Adrenal gland (tissue), 5 donors: Measurements from ENCODE around the gene MFAP3L.

Experiments used
- CTCF ChIP-seq, 6 experiments: fragments of 450-650 bp in 4 of 6; fragments of 200-600 bp in 2 of 6; sonication (generic) in 1 of 6; IDR thresholded peaks; 1 replicate in 5 of 6; 2 replicates in 1 of 6; pipeline versions ENCODE4 v1.5.1 to v1.8.0; 2016 to 2021; ENCODE audit warnings: antibody characterized with exemption in 6 of 6, mild to moderate bottlenecking in 2 of 6, moderate library complexity in 1 of 6
- POLR2A ChIP-seq, 2 donors: fragments of 450-650 bp; IDR thresholded peaks; one replicate each; pipeline ENCODE4 v1.6.1; 2017; ENCODE audit warnings: antibody characterized with exemption in 2 of 2, mild to moderate bottlenecking in 2 of 2, moderate library complexity in 1 of 2
- donor health status: DM: no; HTN: no; CAD: no.

- no peak for TF ChIP-seq CTCF (IDR thresholded peaks at IDR 0.05)
- TF ChIP-seq POLR2A (IDR thresholded peaks at IDR 0.05): no peak
Observed at GRCh38 chr4:170035231-170035630, 9.0 kb upstream of the MFAP3L start.
